Measurements from ENCODE around the gene PNMA8B.

PNMA8B gene

GRCh38 chr19:46495786-46496099 is at the start of gene PNMA8B:
TSS of gene PNMA8B (minus strand) at chr19:46495867. CDS start at chr19:46495465, 402 bp downstream.
- TF ChIP-seq ZNF8 (CRISPR knock-in tag; IDR thresholded peaks at IDR 0.05): no peak
- TF ChIP-seq ZNF70 (CRISPR knock-in tag; IDR thresholded peaks at IDR 0.05): no peak
- no peak for TF ChIP-seq CSDC2 (CRISPR knock-in tag; IDR thresholded peaks at IDR 0.05)
- TF ChIP-seq ZC3H10 (CRISPR knock-in tag; IDR thresholded peaks at IDR 0.05): no peak
- ATAC-seq: peak; percentile 89

- TF ChIP-seq TSHZ2 (CRISPR knock-in tag; IDR thresholded peaks at IDR 0.05): no peak
- TF ChIP-seq ZFP30 (CRISPR knock-in tag; IDR thresholded peaks at IDR 0.05): no peak
- no peak for TF ChIP-seq GLIS3 (CRISPR knock-in tag; IDR thresholded peaks at IDR 0.05)
- no peak for TF ChIP-seq TOX (CRISPR knock-in tag; IDR thresholded peaks at IDR 0.05; ENCODE audit: borderline replicate concordance)
- no peak for TF ChIP-seq RARB (CRISPR knock-in tag; IDR thresholded peaks at IDR 0.05)
- no peak for TF ChIP-seq BACH2 (CRISPR knock-in tag; IDR thresholded peaks at IDR 0.05; ENCODE audit: borderline replicate concordance)
- no peak for TF ChIP-seq ARNTL (CRISPR knock-in tag; IDR thresholded peaks at IDR 0.05; ENCODE audit: borderline replicate concordance, low read depth)
- no peak for TF ChIP-seq CREB5 (CRISPR knock-in tag; IDR thresholded peaks at IDR 0.05; ENCODE audit: low read depth)
- no peak for TF ChIP-seq CSRNP3 (CRISPR knock-in tag; IDR thresholded peaks at IDR 0.05)
- no peak for TF ChIP-seq PATZ1 (CRISPR knock-in tag; IDR thresholded peaks at IDR 0.05; ENCODE audit: borderline replicate concordance)
- TF ChIP-seq POU6F1 (CRISPR knock-in tag; IDR thresholded peaks at IDR 0.05; ENCODE audit: borderline replicate concordance, low read depth): no peak
- no peak for TF ChIP-seq TCF4 (CRISPR knock-in tag; IDR thresholded peaks at IDR 0.05; ENCODE audit: borderline replicate concordance)
- TF ChIP-seq ZNF8 (CRISPR knock-in tag; IDR thresholded peaks at IDR 0.05): no peak
- no peak for TF ChIP-seq CSDC2 (CRISPR knock-in tag; IDR thresholded peaks at IDR 0.05)
- TF ChIP-seq OSR1 (CRISPR knock-in tag; IDR thresholded peaks at IDR 0.05): no peak
- no peak for TF ChIP-seq ZFP3 (CRISPR knock-in tag; IDR thresholded peaks at IDR 0.05)
- no peak for TF ChIP-seq ESRRG (CRISPR knock-in tag; IDR thresholded peaks at IDR 0.05)
- no peak for TF ChIP-seq SNAI2 (CRISPR knock-in tag; IDR thresholded peaks at IDR 0.05)
- ATAC-seq: no peak
Observed at GRCh38 chr19:46544651-46545050, 49.0 kb upstream of the PNMA8B start.

- ATAC-seq: peak; percentile 88
- TF ChIP-seq OSR1 (CRISPR knock-in tag; IDR thresholded peaks at IDR 0.05) (no peak), ZNF8 (CRISPR knock-in tag; IDR thresholded peaks at IDR 0.05) (no peak), ZNF70 (CRISPR knock-in tag; IDR thresholded peaks at IDR 0.05) (peak; percentile 36; the same call in 1 of the 2 replicates), PATZ1 (CRISPR knock-in tag; IDR thresholded peaks at IDR 0.05; ENCODE audit: borderline replicate concordance) (no peak), TCF4 (CRISPR knock-in tag; IDR thresholded peaks at IDR 0.05; ENCODE audit: borderline replicate concordance) (no peak), SNAI2 (CRISPR knock-in tag; IDR thresholded peaks at IDR 0.05) (no peak)
Observed at GRCh38 chr19:46542428-46543230, 47.0 kb upstream of the PNMA8B start.
